Activated CD4-positive, alpha-beta T cell treated with anti-CD3 and anti-CD28 coated beads, Interleukin-2, amount 10 ng/mL, durations not matched to agents 7 days and 5 days (primary cell): Measurements from ENCODE around the gene THOP1. TPM values are rescaled to one million over a fixed set of nuclear protein-coding genes. Genes with fewer than 3 reads are reported as not detected.

Source experiments
- CTCF ChIA-PET: fragments of 350-600 bp; sonication (Branson Sonifier 250); formaldehyde crosslinking; loops from one replicate; lab custom pipeline; 2021; ENCODE audit warnings: antibody characterized with exemption; lab: Charles Lee
- POLR2A ChIA-PET: fragments of 350-600 bp; sonication (Branson Sonifier 250); formaldehyde crosslinking; loops from one replicate; lab custom pipeline; 2021; ENCODE audit warnings: antibody characterized with exemption; lab: Charles Lee
- DNase-seq: peaks from one replicate; pipeline ENCODE4 v3.0.0-alpha.2; 2020
- H3K27ac Mint-ChIP-seq: one replicate; pipeline ENCODE4 v1.8.0; 2021; ENCODE audit warnings: mild to moderate bottlenecking, moderate library complexity, mixed read lengths
- H3K27me3 Mint-ChIP-seq: one replicate; pipeline ENCODE4 v1.8.0; 2021; ENCODE audit warnings: mixed read lengths
- H3K36me3 Mint-ChIP-seq: one replicate; pipeline ENCODE4 v1.8.0; 2021; ENCODE audit warnings: low read depth, mixed read lengths
- H3K4me1 Mint-ChIP-seq: one replicate; pipeline ENCODE4 v1.8.0; 2021; ENCODE audit warnings: mixed read lengths
- H3K4me3 Mint-ChIP-seq: one replicate; pipeline ENCODE4 v1.8.0; 2021; ENCODE audit warnings: mild to moderate bottlenecking, moderate library complexity, mixed read lengths
- H3K9me3 Mint-ChIP-seq: one replicate; pipeline ENCODE4 v1.8.0; 2021; ENCODE audit warnings: mixed read lengths
- total RNA-seq, 2 experiments: library from RNA; stranded (reverse); gene quantifications; one replicate each; pipeline ENCODE4 v1.2.3, GENCODE V29; 2021

Gene THOP1
- total RNA-seq, 2 experiments from 2014 or later, result 84.2 to 97.1 TPM

DNA sequence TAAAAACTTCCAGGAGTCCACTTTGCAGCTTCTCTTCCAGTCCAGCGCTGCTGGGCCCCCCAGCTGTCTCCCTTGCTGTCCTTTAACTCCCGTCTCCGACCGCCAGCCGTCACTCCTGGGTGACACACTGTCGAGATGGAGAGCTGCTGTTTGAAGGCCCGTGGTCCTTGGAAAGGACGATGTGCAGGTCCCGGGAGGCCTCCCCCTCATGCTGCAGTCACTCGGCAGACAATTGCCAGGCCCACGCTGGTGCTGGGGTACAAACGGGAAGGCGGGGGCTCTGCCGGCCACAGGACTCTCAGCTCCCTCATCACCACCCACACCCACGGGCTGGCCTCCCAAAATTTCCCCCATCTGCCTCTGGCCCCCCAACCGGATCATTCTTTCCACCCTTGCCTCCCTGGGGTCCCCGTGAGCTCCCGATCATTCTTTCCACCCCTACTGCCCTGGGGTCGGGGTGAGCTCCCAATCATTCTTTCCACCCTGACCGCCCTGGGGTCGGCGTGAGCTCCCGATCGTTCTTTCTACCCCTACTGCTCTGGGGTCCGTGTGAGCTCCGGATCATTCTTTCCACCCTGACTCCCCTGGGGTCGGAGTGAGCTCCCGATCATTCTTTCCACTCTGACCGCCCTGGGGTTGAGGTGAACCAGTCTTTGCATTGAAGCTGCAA lies 18.3 kb downstream of the THOP1 start:
- ChIA-PET CTCF (interaction anchor here (0.7 to 1.4 kb wide), 2 partner anchors 16 kb away, joined by 3 to 6 read pairs; partner anchors contain the start of gene ZNF554), POLR2A (no interaction called here)
- no peaks in the 10 kb centered on the region for H3K9me3 Mint-ChIP-seq
- H3K4me1 Mint-ChIP-seq, result no peaks in the 10 kb centered on the region
- H3K27ac Mint-ChIP-seq, result no peak overlapping the region
- peaks cover 16% of the 10 kb centered on the region for H3K36me3 Mint-ChIP-seq
- DNase-seq, result no peak
- no peak overlapping the region for H3K4me3 Mint-ChIP-seq
- no peaks in the 10 kb centered on the region for H3K27me3 Mint-ChIP-seq

DNA sequence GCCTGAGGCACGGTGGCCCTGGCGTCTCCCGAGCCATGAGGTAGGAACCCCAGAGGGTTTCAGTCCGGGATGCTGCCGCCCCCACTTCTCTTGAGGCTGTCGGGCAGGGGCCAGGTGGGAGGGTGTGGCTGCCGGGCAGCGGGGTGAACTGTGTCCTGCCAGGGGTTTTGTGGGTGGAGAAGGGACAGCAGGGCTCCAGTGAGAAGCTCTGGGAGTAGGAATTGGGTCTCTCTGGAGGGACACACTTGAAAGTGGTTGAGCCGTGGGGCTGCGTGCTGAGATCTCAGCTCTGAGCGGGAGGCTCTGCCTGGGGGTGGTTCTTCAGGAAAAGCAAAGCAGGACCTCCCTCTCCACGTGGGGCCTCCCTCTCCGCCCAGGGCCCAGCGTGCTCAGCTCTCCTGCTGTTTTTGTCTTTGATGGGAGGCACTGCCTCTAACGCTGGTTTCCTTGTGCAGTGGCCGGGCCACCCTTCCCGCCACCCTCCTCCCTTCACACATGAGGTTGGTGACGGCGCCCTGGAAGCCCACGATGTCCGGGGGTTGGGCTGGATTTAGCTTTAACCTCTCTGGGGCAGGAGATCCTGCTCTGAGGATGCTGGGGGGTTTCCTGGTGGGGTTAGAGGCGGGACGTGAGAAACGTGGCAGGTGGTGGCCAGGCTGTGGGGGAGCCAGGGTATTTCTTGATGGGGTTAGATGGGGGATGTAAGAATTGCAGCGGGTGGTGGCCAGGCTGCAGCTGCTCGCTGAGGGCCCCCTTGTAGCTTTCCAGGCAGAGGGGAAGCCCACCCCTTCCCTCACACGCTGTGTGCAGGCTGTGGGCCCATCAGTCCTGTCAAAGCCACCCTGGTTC lies 19.1 kb downstream of the THOP1 start:
- POLR2A ChIA-PET, result no interaction called here
- Mint-ChIP-seq H3K9me3 (no peaks in the 10 kb centered on the region), H3K36me3 (peaks cover 22% of the 10 kb centered on the region), H3K27ac (no peak overlapping the region), H3K27me3 (no peaks in the 10 kb centered on the region), H3K4me3 (no peak overlapping the region), H3K4me1 (no peaks in the 10 kb centered on the region)
- CTCF ChIA-PET, result interaction anchor here (1.4 kb wide), 1 partner anchor 15 kb away, joined by 6 read pairs; the partner anchor contains the start of gene ZNF554
- no peak for DNase-seq

DNA sequence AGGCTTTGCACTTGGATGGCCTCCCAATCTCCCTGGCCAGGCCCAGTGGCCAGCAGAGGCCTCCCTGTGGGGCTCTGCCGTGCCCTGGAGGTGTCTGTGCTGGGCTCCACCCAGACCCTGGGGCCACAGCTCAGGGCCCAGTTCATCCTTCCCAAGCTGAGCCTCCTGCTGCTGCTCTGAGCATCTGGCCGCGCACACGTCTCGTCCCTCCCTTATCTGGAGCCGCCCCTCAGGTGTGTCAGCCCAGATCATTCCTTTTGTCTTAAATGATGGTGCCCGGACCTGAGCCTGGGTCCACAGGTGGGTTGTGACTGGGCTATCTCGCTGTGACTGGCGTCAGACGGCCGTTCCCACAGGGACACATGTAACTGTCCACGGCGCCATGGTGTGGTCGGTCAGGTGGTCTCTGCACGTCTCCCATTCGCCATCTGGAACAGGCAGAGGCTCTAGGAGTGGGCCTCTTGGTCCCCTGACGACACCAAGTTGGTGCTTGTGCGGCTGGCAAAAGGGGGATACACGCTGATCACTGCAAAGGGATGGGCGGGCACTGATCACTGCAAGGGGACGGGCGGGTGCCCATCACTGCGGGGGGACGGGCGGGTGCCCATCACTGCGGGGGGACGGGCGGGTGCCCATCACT lies 20.1 kb downstream of the THOP1 start:
- no peaks in the 10 kb centered on the region for H3K27me3 Mint-ChIP-seq
- no peak overlapping the region for H3K4me3 Mint-ChIP-seq
- ChIA-PET POLR2A (no interaction called here), CTCF (no interaction called here)
- no peak for DNase-seq
- no peaks in the 10 kb centered on the region for H3K4me1 Mint-ChIP-seq
- H3K9me3 Mint-ChIP-seq, result no peaks in the 10 kb centered on the region
- peaks cover 22% of the 10 kb centered on the region for H3K36me3 Mint-ChIP-seq
- no peak overlapping the region for H3K27ac Mint-ChIP-seq

DNA sequence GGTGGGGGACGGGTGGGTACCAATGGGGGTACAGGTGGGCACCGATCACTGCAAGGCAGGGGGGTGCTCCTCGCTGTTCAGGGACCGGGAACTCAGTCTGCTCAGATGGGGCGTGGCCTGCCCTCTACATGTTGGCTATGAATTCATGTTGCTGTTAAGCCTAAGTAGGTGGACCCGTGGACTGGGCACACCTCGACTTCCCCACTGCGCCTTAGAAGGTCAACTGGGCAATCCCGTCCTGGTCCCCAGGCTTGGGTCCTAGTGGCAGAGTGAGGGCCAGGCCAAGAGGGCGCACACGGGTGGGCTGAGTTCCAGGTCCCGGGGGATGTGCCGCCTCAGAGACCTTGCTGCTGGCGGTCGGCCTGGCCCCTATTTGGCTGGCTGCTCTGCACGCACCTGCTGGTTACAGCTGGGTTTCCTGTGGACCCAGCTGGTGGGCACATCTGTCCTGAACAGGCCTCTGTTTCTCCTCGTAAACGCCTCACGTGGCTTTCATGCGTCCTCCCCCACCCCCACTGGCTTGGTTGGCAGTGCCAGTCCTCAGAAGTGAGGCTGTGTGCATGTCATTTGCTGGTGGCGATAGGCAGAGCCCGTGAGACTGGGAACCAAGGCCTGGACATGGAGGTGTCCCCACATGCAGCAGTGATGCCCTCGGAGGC lies 20.8 kb downstream of the THOP1 start:
- Mint-ChIP-seq H3K36me3 (peaks cover 18% of the 10 kb centered on the region), H3K27ac (no peak overlapping the region), H3K4me3 (no peak overlapping the region), H3K4me1 (no peaks in the 10 kb centered on the region), H3K27me3 (no peaks in the 10 kb centered on the region), H3K9me3 (no peaks in the 10 kb centered on the region)
- POLR2A ChIA-PET, result no interaction called here
- no peak for DNase-seq
- CTCF ChIA-PET, result no interaction called here

DNA sequence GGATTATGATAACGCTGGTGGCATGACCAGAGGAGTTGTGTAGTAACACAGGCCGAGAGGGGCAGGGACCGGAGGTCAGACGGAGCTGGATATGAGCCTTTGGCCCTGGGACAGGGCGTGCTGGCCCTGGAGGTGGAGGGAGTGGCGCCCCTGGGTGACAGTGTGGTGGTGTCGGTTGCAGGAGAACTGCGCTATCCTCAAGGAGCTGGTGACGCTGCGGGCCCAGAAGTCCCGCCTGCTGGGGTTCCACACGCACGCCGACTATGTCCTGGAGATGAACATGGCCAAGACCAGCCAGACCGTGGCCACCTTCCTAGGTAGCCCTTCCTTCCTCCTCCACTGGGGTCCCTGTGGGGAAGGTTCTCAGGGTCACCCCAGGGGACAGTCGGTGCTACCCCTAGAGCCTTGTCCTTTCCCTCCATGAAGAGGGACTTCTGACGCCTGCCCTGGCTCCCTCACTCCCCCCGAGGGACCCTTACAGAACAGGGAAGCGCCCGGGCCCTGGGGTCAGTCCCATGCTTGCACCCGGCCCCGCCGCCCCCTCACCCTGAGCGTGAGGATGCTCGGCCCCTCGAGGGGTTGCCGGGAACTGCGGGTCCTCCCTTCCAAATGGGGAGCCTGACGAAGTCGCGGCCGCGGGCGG lies 21.6 kb downstream of the THOP1 start:
- H3K27me3 Mint-ChIP-seq, result no peaks in the 10 kb centered on the region
- CTCF ChIA-PET, result no interaction called here
- H3K36me3 Mint-ChIP-seq, result peaks cover 17% of the 10 kb centered on the region
- H3K4me3 Mint-ChIP-seq, result no peak overlapping the region
- POLR2A ChIA-PET, result no interaction called here
- no peak overlapping the region for H3K27ac Mint-ChIP-seq
- no peak for DNase-seq
- H3K4me1 Mint-ChIP-seq, result no peaks in the 10 kb centered on the region
- no peaks in the 10 kb centered on the region for H3K9me3 Mint-ChIP-seq

DNA sequence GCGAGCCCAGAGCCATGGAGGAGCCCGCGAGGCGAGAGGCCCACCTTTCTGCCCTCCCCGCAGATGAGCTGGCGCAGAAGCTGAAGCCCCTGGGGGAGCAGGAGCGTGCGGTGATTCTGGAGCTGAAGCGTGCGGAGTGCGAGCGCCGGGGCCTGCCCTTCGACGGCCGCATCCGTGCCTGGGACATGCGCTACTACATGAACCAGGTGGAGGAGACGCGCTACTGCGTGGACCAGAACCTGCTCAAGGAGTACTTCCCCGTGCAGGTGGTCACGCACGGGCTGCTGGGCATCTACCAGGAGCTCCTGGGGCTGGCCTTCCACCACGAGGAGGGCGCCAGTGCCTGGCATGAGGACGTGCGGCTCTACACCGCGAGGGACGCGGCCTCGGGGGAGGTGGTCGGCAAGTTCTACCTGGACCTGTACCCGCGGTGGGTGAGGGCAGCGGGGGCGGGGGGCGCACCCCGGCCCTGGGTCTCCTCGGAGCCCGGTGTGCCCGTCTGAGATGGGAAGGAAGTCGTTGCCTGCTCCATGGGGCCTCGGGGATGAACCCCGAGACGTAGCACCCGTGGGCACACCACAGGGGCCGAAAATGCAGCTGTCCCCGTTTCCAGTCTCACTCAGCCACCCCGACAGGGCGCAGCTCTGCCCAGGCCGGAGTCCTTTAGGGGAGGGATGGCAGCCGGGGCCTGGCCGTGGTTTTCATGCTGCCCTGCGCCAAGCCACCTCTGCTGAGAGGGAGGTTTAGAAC lies 22.3 kb downstream of the THOP1 start:
- no peak for DNase-seq
- H3K4me1 Mint-ChIP-seq, result no peaks in the 10 kb centered on the region
- H3K9me3 Mint-ChIP-seq, result no peaks in the 10 kb centered on the region
- CTCF ChIA-PET, result interaction anchor here (0.6 kb wide), 1 partner anchor 430 kb away, joined by 5 read pairs; no protein-coding TSS in a partner anchor
- no peak overlapping the region for H3K27ac Mint-ChIP-seq
- POLR2A ChIA-PET, result no interaction called here
- H3K36me3 Mint-ChIP-seq, result peaks cover 14% of the 10 kb centered on the region
- no peak overlapping the region for H3K4me3 Mint-ChIP-seq
- no peaks in the 10 kb centered on the region for H3K27me3 Mint-ChIP-seq

DNA sequence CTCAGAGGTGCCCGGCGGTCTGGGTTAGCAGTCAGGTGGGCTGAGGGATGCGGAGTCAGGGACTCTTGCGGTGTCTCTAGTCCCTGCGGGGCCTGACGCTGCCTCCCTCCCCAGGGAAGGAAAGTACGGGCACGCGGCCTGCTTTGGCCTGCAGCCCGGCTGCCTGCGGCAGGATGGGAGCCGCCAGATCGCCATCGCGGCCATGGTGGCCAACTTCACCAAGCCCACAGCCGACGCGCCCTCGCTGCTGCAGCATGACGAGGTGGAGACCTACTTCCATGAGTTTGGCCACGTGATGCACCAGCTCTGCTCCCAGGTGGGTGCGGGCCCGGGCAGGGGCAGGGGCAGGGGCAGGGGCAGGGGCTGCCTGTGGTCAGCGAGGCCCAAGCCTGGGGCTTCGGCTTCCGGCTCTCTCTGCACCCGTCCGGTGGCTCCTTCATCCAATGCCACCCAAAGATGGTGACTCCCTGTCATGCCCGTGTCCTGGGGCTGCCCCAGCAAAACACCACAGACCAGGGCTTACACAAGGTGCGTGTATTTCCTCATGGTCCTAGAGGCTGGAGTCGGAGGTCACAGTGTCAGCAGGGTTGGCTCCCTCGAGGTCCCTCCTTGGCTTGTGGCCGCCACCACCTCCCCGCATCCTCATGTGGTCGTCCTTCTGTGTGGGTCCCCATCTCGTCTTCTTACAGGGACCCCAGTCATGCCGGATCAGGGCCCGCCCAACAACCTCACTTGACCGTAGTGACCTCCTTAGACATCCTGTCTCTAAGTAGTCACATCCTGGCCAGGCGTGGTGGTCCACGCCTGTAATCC lies 23.0 kb downstream of the THOP1 start:
- H3K27me3 Mint-ChIP-seq, result no peaks in the 10 kb centered on the region
- no peak for DNase-seq
- POLR2A ChIA-PET, result no interaction called here
- no peaks in the 10 kb centered on the region for H3K9me3 Mint-ChIP-seq
- CTCF ChIA-PET, result interaction anchor here (0.6 kb wide), 1 partner anchor 429 kb away, joined by 5 read pairs; no protein-coding TSS in a partner anchor
- H3K4me3 Mint-ChIP-seq, result no peak overlapping the region
- no peaks in the 10 kb centered on the region for H3K4me1 Mint-ChIP-seq
- H3K27ac Mint-ChIP-seq, result no peak overlapping the region
- H3K36me3 Mint-ChIP-seq, result peaks cover 11% of the 10 kb centered on the region

DNA sequence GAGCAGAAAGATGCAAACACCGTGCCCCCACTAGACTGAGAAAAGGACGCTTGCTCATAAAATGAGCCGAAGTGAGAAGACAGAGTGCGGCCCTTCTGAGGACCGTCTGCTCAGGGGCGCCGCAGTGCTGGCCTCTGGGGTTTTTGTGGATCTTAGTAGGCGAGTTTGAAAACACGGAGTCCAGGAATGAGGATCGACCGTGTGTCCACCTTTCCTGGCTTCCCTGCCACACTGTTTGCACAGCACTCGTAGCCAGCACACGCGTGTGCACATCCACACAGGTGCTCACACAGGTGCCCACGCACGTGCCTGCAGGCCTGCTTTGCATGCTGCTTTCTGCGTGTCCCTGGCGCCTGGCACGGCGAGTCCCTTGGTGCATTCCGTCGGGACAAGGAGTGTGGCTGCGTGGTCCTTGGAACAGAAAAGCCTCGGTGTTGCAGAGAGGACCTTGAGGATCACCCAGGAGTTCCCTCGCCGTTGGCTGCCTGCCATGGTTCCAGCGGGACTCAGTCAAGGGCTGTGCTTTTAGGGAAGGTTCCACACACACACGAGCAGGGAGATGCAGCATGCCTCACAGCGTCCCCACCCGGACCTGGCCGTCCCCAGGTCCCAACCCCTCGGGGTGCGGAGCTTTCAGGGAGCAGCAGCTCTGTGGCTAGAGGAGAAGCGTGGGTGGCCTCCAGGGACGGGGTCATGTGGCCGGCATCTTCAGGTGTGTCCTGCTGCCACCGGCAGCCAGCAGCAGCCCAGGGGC lies 24.3 kb downstream of the THOP1 start:
- Mint-ChIP-seq H3K4me3 (no peak overlapping the region), H3K9me3 (no peaks in the 10 kb centered on the region), H3K27ac (no peak overlapping the region), H3K36me3 (peaks cover 10% of the 10 kb centered on the region), H3K27me3 (no peaks in the 10 kb centered on the region), H3K4me1 (no peaks in the 10 kb centered on the region)
- ChIA-PET POLR2A (no interaction called here), CTCF (no interaction called here)
- no peak for DNase-seq

DNA sequence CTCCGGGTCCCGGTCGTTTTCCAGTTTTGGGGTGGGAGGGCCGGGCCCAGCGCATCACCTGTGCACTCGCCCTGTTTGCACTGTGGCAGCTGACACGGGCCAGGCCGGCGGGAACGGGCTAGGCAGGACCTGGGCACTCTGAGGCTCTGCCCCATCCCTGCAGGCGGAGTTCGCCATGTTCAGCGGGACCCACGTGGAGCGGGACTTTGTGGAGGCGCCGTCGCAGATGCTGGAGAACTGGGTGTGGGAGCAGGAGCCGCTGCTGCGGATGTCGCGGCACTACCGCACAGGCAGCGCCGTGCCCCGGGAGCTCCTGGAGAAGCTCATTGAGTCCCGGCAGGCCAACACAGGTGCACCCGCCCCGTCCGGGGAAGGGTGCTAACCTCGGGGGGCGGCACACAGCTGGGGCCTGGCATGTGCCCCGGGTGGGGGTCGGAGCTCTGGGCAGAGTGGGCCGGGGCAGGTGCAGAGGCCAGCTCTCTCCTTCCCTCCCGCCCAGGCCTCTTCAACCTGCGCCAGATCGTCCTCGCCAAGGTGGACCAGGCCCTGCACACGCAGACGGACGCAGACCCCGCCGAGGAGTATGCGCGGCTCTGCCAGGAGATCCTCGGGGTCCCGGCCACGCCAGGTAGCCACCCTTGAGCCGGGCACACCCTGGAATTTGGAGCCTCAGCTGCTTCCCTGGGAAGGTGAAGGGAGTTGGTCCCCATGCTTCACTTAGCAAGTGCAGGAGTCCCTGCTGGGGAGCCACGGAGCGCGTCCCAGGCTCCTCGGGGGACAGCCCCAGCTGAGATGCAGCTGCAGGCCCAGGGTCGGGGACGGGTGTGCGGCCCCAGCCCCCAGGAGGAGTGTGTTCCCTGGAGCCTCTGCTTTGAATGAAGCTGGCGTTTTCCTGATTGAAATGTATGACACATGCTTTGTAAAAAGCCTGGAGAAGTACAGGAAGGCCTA lies 25.1 kb downstream of the THOP1 start:
- Mint-ChIP-seq H3K9me3 (no peaks in the 10 kb centered on the region), H3K27ac (no peak overlapping the region), H3K27me3 (no peaks in the 10 kb centered on the region), H3K36me3 (peaks cover 8% of the 10 kb centered on the region), H3K4me3 (no peak overlapping the region), H3K4me1 (no peaks in the 10 kb centered on the region)
- ChIA-PET CTCF (no interaction called here), POLR2A (interaction anchor here (0.7 kb wide), 1 partner anchor 26 kb away, joined by 3 read pairs; no protein-coding TSS in a partner anchor)
- no peak for DNase-seq

DNA sequence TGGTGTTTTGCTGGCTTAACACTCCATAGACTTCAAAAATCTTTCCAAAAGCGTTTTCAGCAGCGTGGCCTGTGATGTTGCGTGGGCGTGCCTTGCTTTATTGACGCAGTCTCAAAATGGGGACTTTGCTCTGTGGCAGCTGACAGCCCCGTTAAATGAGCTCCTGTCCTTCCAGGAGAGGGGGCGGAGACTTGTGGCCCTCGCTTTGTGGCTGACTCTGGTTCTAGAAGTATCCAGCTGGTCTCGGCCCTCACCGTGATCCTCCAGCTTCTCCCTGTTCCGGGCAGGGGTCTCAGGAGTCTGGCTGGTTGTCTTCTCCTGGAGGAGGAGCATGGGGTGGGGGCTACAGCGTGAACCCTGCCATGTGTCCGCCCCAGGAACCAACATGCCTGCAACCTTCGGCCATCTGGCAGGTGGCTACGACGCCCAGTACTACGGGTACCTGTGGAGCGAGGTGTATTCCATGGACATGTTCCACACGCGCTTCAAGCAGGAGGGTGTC lies 26.0 kb downstream of the THOP1 start:
- peaks cover 6% of the 10 kb centered on the region for H3K36me3 Mint-ChIP-seq
- ChIA-PET CTCF (no interaction called here), POLR2A (no interaction called here)
- H3K9me3 Mint-ChIP-seq, result no peaks in the 10 kb centered on the region
- no peaks in the 10 kb centered on the region for H3K27me3 Mint-ChIP-seq
- no peaks in the 10 kb centered on the region for H3K4me1 Mint-ChIP-seq
- H3K27ac Mint-ChIP-seq, result no peak overlapping the region
- no peak overlapping the region for H3K4me3 Mint-ChIP-seq
- DNase-seq, result no peak
